Naive B cell (primary cell): ENCODE results near the gene PUS10. TPM values are rescaled to one million over a fixed set of nuclear protein-coding genes. Genes with fewer than 3 reads are reported as not detected.

ENCODE experiments used
- ATAC-seq, 2 donors: fragments of 150-1000 bp; cut with Tn5 transposase; 2 replicates each; pipeline ENCODE4 v1.10.0; 2021; ENCODE audit warnings: low read depth in 2 of 2, mild to moderate bottlenecking in 2 of 2, moderate library complexity in 2 of 2
- DNase-seq: peaks from one replicate; pipeline ENCODE4 v3.0.0; 2022
- H3K27ac Mint-ChIP-seq, 6 donors: one replicate each; pipeline ENCODE4 v1.8.0; 2020 to 2022; ENCODE audit warnings: mild to moderate bottlenecking in 6 of 6, mixed read lengths in 6 of 6, moderate library complexity in 5 of 6, inconsistent platforms in 2 of 6
- H3K27me3 Mint-ChIP-seq, 3 donors: one replicate each; pipeline ENCODE4 v1.8.0; 2021 to 2022; ENCODE audit warnings: mixed read lengths in 3 of 3, mild to moderate bottlenecking in 1 of 3
- H3K36me3 Mint-ChIP-seq, 2 donors: one replicate each; pipeline ENCODE4 v1.8.0; 2020 to 2022; ENCODE audit warnings: mixed read lengths in 2 of 2, inconsistent platforms in 1 of 2, mild to moderate bottlenecking in 1 of 2
- H3K4me1 Mint-ChIP-seq, 3 donors: one replicate each; pipeline ENCODE4 v1.8.0; 2020 to 2022; ENCODE audit warnings: mixed read lengths in 3 of 3, inconsistent platforms in 1 of 3, mild to moderate bottlenecking in 1 of 3, moderate library complexity in 1 of 3
- H3K4me3 Mint-ChIP-seq, 8 donors: one replicate each; pipeline ENCODE4 v1.8.0; 2020 to 2022; ENCODE audit warnings: mild to moderate bottlenecking in 8 of 8, mixed read lengths in 8 of 8, moderate library complexity in 8 of 8, inconsistent platforms in 2 of 8
- H3K9me3 Mint-ChIP-seq, 7 donors: one replicate each; pipeline ENCODE4 v1.8.0; 2020 to 2022; ENCODE audit warnings: mixed read lengths in 7 of 7, mild to moderate bottlenecking in 5 of 7, inconsistent platforms in 2 of 7, moderate library complexity in 1 of 7
- polyA plus RNA-seq, 6 donors: library from polyadenylated mRNA; unstranded; fragments of 300-500 nt; fragmentation: Illumina TruSeq; gene quantifications; one replicate each; pipeline ENCODE4 v1.2.3, GENCODE V29; 2021; ENCODE audit warnings: low read depth in 6 of 6

Gene PUS10
- polyA plus RNA-seq, 6 donors from 2014 or later, result 3.4 to 8.6 (median 4.8) TPM

DNA sequence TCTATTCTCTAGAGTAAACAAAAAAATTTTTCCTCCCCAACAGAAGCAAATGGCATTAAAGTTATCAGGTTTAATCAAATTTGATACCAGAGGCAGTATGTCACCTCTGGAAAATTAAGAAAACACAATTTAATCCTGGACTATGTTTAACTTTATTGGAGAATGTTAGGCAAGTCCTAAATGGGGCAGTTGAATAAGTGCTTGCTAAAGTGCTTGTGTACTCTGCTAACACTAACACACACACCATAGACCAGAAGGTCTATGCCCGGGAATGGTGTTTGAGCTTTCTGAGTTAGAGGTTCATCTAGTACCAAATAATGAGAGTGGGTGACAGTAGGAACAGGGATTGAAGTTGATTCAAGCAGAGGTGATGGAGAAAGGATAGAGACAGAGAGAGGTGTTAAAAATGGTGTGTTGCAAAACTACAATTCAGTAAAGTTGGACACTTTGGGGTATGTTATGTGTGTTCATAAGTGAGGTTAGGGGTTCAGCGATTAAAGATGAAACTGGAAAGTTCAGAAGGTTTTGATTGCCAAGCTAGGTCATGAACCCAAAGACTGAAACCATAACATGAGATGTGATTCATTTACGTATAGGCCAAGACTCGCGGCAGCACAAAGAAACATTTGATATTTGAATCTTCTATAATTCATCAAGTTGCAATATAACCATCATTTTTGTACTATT is 41.0 kb downstream of the PUS10 start:
- Mint-ChIP-seq H3K36me3 (no peaks in the 10 kb centered on the region), H3K4me1 (peaks cover 32 to 58% (median 33%) of the 10 kb centered on the region in 3 donors), H3K27ac (no peak overlapping the region), H3K27me3 (no peaks in the 10 kb centered on the region), H3K9me3 (peaks cover 0 to 1% (median 0%) of the 10 kb centered on the region in 7 donors), H3K4me3 (no peak overlapping the region)
- ATAC-seq (no peak), DNase-seq (no peak)

DNA sequence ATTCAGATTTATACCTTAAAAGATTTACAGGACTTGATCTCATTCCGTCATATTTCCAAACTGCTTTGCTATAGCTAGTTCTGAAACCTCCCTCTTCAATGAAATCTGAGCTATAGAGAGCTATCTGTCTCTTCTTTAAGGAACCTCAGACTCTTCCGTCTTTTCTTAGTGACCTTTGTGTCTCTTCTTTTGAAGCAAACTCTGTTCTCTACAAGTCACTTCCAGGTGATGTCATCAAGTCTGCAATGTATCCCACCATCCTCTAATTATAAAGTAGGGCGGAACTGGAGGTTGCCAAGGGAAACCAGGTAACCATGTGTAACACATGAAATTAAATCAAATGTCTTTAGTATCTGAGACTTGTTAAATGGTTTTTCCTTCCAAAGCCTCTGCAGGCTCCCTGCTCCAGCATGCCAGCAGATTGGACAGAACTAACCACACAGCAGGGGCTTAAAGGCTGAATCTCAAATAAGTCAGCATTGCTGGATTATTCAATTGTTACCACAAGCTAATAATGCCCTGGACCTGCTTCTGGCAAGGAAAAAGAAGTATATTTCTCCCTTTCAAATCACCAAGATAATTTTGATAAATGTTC is 41.7 kb downstream of the PUS10 start:
- peak overlapping the region in 4 of 6 donors; percentile 0 to 76 (median 52) for H3K27ac Mint-ChIP-seq
- H3K4me3 Mint-ChIP-seq, result peak overlapping the region in 1 of 8 donors; percentile 21
- no peaks in the 10 kb centered on the region for H3K27me3 Mint-ChIP-seq
- H3K4me1 Mint-ChIP-seq, result peaks cover 32 to 62% (median 33%) of the 10 kb centered on the region in 3 donors
- H3K9me3 Mint-ChIP-seq, result peaks cover 0 to 1% (median 0%) of the 10 kb centered on the region in 7 donors
- DNase-seq (no peak), ATAC-seq (no peak)
- no peaks in the 10 kb centered on the region for H3K36me3 Mint-ChIP-seq

DNA sequence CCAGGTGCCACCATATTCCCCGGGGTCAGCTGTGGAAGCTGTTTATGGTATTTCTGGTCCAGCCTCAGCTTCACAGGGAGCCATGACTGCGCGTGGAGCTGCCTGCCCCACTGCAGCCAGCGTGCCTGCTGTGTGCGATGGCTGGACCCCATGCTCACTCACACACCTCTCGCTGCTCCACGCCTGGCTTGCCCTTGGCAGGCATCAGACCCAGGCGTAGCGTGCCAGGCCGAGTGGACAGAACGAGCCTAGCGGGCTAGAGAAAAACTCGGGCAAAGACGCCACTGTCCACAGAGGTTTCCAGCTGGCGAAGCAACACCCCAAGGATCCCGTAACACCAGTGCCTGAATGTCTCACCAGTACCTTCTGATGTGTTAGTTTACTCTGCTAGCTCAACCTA is 43.4 kb downstream of the PUS10 start:
- H3K27me3 Mint-ChIP-seq, result no peaks in the 10 kb centered on the region
- H3K4me3 Mint-ChIP-seq, result no peak overlapping the region
- peaks cover 24 to 62% (median 27%) of the 10 kb centered on the region in 3 donors for H3K4me1 Mint-ChIP-seq
- no peak for DNase-seq
- H3K36me3 Mint-ChIP-seq, result no peaks in the 10 kb centered on the region
- no peak for ATAC-seq
- no peak overlapping the region for H3K27ac Mint-ChIP-seq
- H3K9me3 Mint-ChIP-seq, result peaks cover 0 to 1% (median 0%) of the 10 kb centered on the region in 7 donors

DNA sequence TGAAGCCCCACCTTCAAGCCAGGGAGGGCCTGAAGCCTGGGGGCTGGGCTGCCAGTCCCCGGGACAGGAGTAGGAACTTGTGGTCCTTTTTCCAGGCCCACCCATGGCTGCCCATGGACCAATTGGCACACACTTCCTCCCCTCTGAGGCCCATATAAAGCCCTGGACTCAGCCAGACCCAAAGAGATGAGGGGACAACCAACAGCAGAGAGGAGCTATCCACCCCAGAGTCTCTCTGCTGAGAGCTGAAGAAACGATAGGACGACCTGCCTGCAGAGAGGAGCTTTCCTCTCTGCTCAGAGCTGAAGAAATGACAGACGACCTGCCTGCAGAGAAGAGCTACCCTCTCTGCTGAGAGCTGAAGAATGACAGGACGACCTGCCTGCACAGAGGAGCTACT is 44.4 kb downstream of the PUS10 start:
- no peaks in the 10 kb centered on the region for H3K27me3 Mint-ChIP-seq
- no peak overlapping the region for H3K4me3 Mint-ChIP-seq
- no peak for ATAC-seq
- no peak for DNase-seq
- peak overlapping the region in 3 of 6 donors; percentile 3 to 74 (median 48) for H3K27ac Mint-ChIP-seq
- H3K4me1 Mint-ChIP-seq, result peaks cover 21 to 59% (median 24%) of the 10 kb centered on the region in 3 donors
- no peaks in the 10 kb centered on the region for H3K36me3 Mint-ChIP-seq
- peaks cover 0 to 1% (median 0%) of the 10 kb centered on the region in 7 donors for H3K9me3 Mint-ChIP-seq

DNA sequence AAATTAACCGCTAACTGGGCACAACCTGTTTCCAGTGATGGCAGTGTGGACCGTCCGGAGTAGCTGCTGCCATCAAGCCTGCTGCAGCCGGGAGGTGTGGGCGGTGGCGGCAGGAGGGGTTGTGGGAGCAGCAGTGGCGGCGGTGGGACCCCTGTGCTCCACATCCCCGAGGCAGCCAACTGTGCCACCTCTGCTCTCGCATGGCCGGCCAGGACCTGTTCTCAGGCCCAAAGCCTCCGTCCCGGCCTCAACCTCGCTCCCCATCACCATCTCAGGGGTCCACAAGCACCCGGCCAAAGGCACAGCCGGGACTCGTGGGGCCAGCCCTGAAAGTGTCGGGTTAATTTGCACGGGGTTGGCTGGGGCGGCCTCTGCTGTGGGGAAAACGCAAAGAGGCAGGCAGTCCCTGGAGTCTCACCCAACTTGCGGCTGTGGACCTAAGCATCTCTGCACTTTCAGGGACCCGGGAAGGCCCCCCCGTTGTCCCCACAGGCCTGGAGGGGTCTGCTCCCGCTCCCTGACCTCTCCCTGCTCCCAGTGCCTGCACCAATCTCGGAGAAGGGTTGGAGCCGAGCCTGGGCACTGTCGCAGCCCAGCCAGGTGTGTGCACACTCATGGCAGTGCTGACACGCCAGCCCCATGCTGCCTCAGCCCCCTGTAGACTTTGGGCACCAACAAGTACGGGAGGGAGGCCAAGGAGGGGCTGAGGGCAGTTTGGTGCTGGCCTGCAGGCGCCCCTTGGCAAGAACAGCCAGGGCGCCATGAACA is 45.0 kb downstream of the PUS10 start:
- Mint-ChIP-seq H3K4me3 (peak overlapping the region in 4 of 8 donors; percentile 23 to 63 (median 43)), H3K27ac (peak overlapping the region in 4 of 6 donors; percentile 69 to 88 (median 85)), H3K36me3 (no peaks in the 10 kb centered on the region), H3K27me3 (no peaks in the 10 kb centered on the region), H3K4me1 (peaks cover 20 to 61% (median 24%) of the 10 kb centered on the region in 3 donors), H3K9me3 (peaks cover 0 to 1% (median 0%) of the 10 kb centered on the region in 7 donors)
- ATAC-seq (no peak), DNase-seq (no peak)

DNA sequence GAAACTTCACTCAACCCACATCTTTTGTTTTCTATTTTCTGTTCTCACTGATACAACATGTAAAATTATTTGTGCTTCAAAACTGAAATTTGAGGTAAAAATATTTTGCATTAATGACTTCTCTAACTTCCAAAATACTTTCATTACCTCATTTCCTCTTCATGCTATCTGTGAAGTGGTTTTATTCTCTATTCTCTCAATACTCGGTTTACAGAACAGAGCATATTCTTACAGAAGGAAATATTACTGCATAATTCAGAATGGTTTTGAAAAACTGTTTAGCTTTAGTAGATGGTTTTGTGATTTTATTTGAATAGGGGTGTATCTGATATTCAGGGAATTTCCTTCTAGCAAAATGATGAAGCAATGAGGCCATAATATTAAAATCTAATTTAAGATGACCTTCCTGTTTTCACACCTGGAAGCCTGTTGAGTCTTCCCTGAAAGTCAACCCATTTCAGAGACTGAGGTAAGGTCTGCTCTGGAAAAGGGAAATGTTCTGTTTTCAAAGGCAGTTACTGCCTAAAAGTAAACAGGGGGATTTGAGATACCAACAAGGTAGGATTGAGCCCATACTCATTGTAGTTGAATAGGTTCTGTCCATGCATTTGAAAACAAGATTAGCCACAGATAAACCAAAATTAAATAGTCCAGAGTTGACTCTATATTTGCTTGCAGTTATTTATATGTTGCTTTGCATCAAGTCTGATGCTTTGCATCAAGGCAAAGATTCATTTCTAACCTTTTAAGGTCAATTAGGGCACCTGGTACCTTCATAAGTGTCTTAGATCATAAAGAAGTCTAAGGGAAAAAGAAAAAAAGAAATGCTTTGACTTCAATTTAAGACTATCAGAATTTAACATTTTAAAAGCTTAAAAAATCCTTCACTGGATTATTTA is 51.3 kb downstream of the PUS10 start:
- Mint-ChIP-seq H3K36me3 (peaks cover 0 to 7% of the 10 kb centered on the region in 2 donors), H3K27ac (peak overlapping the region; percentile 1 to 98 (median 92)), H3K4me3 (peak overlapping the region; percentile 66 to 89 (median 77)), H3K4me1 (peaks cover 32 to 71% (median 44%) of the 10 kb centered on the region in 3 donors), H3K27me3 (no peaks in the 10 kb centered on the region), H3K9me3 (no peaks in the 10 kb centered on the region)
- peak; percentile 58 to 60 for ATAC-seq
- peak; percentile 41 for DNase-seq

DNA sequence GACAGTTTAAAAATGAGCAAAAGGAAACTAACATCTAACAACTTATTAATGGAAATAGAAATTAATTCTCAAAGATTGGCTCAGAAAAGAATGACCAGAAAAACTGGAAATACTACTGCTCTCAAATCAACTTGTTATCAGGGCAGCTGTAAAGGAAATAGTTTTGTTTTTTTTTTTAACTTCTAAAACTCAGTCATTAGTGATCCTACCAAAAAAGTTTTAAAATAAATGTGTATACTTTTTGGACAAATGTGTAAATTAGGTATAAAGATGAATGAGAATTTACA is 52.6 kb downstream of the PUS10 start:
- no peak for DNase-seq
- H3K4me1 Mint-ChIP-seq, result peaks cover 32 to 62% (median 44%) of the 10 kb centered on the region in 3 donors
- ATAC-seq, result no peak
- H3K36me3 Mint-ChIP-seq, result peaks cover 0 to 7% of the 10 kb centered on the region in 2 donors
- no peaks in the 10 kb centered on the region for H3K9me3 Mint-ChIP-seq
- H3K27me3 Mint-ChIP-seq, result no peaks in the 10 kb centered on the region
- H3K4me3 Mint-ChIP-seq, result peak overlapping the region in 6 of 8 donors; percentile 15 to 64 (median 32)
- peak overlapping the region in 5 of 6 donors; percentile 56 to 75 (median 71) for H3K27ac Mint-ChIP-seq

DNA sequence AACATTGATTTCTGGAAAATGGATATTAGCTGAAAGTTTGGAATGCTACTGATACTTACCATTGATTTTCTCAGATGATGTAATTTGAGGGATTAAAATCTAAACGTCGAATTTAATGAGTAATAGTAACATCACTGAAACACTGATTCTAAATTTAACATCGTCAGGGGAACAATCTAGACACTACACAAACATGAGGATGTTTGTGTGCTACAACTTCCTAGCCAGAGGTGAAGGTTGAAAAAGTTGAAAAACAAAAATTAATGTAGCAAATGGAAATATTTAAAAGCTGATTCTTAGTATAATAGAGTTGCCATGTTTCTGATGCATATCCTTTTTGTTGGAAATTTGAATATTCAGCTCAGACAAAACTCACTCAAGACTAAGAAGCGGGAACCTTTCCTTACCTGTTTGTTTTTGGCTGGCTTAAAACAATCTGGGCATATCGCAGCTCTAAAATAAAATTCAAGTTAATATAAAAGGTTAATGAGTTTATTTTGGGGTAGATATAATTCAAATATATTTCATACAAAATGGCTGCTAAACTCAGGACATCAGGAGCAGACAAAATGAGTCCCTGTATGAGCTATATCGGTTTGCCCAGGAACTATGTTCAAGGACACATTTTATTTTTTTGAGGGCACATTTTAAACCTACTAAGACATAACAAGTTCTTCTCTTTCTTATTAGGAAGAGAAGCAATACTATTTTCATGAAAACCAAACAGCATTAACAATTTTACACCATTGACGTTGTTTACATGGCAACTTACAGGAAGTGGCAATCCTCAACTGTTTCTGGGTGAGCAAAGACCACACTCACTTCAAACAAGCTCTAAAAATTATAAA is 53.2 kb downstream of the PUS10 start:
- Mint-ChIP-seq H3K4me1 (peaks cover 32 to 57% (median 42%) of the 10 kb centered on the region in 3 donors), H3K36me3 (peaks cover 0 to 7% of the 10 kb centered on the region in 2 donors), H3K27ac (peak overlapping the region in 5 of 6 donors; percentile 56 to 75 (median 71))

DNA sequence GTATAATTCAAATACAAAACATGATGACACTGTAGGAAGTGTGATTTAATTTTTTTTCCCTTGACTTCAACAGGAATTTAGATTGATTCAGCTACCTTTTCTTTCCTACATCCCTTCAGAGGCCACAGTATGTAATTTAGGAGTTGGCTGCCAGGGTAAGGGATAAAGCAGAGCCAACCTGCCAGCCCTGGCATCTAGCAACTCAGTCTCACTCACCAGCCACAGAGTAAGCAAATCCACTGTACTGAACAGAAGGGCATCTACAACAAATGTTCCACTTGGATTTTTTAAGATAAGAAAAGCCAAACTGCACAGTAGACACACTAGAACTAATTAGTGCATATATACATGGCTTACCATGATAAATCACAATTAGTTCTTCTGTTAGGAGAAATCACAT is 54.9 kb downstream of the PUS10 start:
- DNase-seq (no peak), ATAC-seq (no peak)
- Mint-ChIP-seq H3K36me3 (peaks cover 0 to 7% of the 10 kb centered on the region in 2 donors), H3K27me3 (no peaks in the 10 kb centered on the region), H3K4me3 (no peak overlapping the region), H3K4me1 (peaks cover 26 to 44% (median 31%) of the 10 kb centered on the region in 3 donors), H3K9me3 (no peaks in the 10 kb centered on the region), H3K27ac (peak overlapping the region in 3 of 6 donors; percentile 65 to 81 (median 71))

More for the DNA sequence above, 53.2 kb downstream of the PUS10 start:
- Mint-ChIP-seq H3K9me3 (no peaks in the 10 kb centered on the region), H3K4me3 (peak overlapping the region in 6 of 8 donors; percentile 15 to 64 (median 32)), H3K27me3 (no peaks in the 10 kb centered on the region)
- no peak for ATAC-seq
- no peak for DNase-seq

DNA sequence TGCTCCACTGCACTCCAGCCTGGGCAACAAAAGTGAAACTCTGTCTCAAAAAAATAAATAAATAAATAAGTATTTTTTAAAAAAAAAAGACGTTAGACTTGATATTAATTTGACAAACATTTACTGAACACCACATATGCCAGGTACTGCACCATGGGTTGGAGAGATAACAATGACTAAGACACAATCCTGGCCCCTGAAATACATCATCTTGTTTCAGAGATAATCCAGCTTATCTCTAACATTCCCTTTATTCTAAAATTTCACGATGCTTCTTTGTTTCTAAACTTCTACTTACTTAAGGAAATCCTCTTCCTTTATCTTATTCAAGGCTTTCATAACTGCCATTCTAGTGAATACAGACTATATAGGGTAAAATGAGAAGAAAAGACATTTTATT is 55.5 kb downstream of the PUS10 start:
- Mint-ChIP-seq H3K27me3 (no peaks in the 10 kb centered on the region), H3K4me3 (no peak overlapping the region), H3K27ac (peak overlapping the region in 1 of 6 donors; percentile 65), H3K4me1 (peaks cover 20 to 37% (median 24%) of the 10 kb centered on the region in 3 donors), H3K36me3 (peaks cover 0 to 10% of the 10 kb centered on the region in 2 donors), H3K9me3 (no peaks in the 10 kb centered on the region)
- DNase-seq (no peak), ATAC-seq (no peak)

DNA sequence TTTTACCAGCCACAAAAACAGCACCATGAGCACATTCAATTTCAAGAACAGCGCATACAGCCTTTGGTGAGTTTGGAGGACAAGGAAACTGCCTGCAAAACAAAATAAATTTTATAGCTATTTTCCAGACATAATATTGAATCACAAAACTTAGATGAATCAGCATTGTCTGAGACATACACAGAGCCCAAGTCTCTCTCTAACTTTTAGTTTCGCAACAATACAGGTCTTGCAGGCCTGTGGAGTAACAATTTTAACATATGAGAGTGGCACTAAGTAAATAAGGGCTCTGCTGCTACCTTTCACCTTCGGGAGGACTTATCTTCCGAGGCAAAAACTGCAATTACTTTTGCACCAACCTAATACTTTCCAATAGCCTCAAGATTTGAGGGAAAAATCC is 56.6 kb downstream of the PUS10 start:
- ATAC-seq (no peak), DNase-seq (no peak)
- Mint-ChIP-seq H3K36me3 (peaks cover 0 to 10% of the 10 kb centered on the region in 2 donors), H3K27me3 (no peaks in the 10 kb centered on the region), H3K4me3 (no peak overlapping the region), H3K9me3 (no peaks in the 10 kb centered on the region), H3K4me1 (peaks cover 14 to 28% (median 18%) of the 10 kb centered on the region in 3 donors), H3K27ac (no peak overlapping the region)

DNA sequence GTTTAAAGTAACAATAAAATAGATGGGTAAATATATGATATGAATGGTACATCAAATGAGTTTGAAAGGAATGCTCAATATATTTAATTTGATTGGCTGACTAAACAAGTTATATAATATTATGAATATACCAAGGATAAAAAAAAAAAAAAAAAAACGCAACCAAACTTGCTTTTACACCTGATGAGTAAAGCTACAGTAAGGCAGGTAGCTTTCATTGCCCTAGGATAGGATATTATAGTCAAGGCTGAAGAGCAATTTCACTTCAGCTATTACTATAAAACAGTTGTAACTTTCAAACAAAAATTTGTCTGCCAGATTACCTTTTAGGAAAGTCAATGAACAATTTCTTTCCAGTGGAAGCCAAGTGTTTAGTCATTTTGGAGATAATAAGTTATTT is 57.3 kb downstream of the PUS10 start:
- H3K4me1 Mint-ChIP-seq, result peaks cover 8 to 22% (median 14%) of the 10 kb centered on the region in 3 donors
- DNase-seq, result no peak
- no peak overlapping the region for H3K27ac Mint-ChIP-seq
- no peak for ATAC-seq
- H3K4me3 Mint-ChIP-seq, result no peak overlapping the region
- peaks cover 0 to 8% of the 10 kb centered on the region in 2 donors for H3K36me3 Mint-ChIP-seq
- H3K9me3 Mint-ChIP-seq, result no peaks in the 10 kb centered on the region
- no peaks in the 10 kb centered on the region for H3K27me3 Mint-ChIP-seq
